CD4-positive, alpha-beta memory T cell (primary cell): Measurements from ENCODE around the gene EPHA8. TPM values are rescaled to one million over a fixed set of nuclear protein-coding genes. Genes with fewer than 3 reads are reported as not detected.

Experiments
- CTCF ChIA-PET: fragments of 350-600 bp; sonication (Branson Sonifier 250); formaldehyde crosslinking; loops from one replicate; lab custom pipeline; 2021; ENCODE audit warnings: inconsistent platforms; ENCODE audit not compliant: partially characterized antibody; lab: Charles Lee
- POLR2A ChIA-PET: fragments of 350-600 bp; sonication (Branson Sonifier 250); formaldehyde crosslinking; loops from one replicate; lab custom pipeline; 2021; ENCODE audit not compliant: partially characterized antibody; lab: Charles Lee
- DNase-seq, 5 donors: peaks; one replicate each; pipeline versions ENCODE4 v3.0.0 to v3.0.0-alpha.2; 2020 to 2022; ENCODE audit warnings: mixed read lengths in 1 of 5
- H3K27ac ChIP-seq: one replicate; pipeline ENCODE4 v1.7.0; 2013; ENCODE audit warnings: low read depth, low read length
- H3K27me3 ChIP-seq: 2 replicates; pipeline ENCODE4 v1.7.0; 2013; ENCODE audit warnings: mild to moderate bottlenecking, low read length, moderate library complexity; ENCODE audit not compliant: insufficient read depth
- H3K36me3 ChIP-seq: 2 replicates; pipeline ENCODE4 v1.7.0; 2013; ENCODE audit warnings: mild to moderate bottlenecking, low read length, moderate library complexity; ENCODE audit not compliant: insufficient read depth
- H3K4me1 ChIP-seq: 2 replicates; pipeline ENCODE4 v1.7.0; 2013; ENCODE audit warnings: mild to moderate bottlenecking, low read length, moderate library complexity; ENCODE audit not compliant: insufficient read depth
- H3K4me3 ChIP-seq, 2 donors: one replicate each; pipeline ENCODE4 v1.7.0; 2013; ENCODE audit warnings: low read length in 2 of 2, mild to moderate bottlenecking in 1 of 2
- H3K9me3 ChIP-seq, 2 donors: one replicate each; pipeline ENCODE4 v1.7.0; 2013; ENCODE audit warnings: low read length in 2 of 2, control low read depth in 1 of 2; ENCODE audit not compliant: control insufficient read depth in 1 of 2
- H3K27ac Mint-ChIP-seq, 7 donors: one replicate each; pipeline ENCODE4 v1.8.0; 2020 to 2021; ENCODE audit warnings: mixed read lengths in 7 of 7, mild to moderate bottlenecking in 6 of 7, inconsistent platforms in 3 of 7, moderate library complexity in 3 of 7
- H3K27me3 Mint-ChIP-seq, 2 donors: one replicate each; pipeline ENCODE4 v1.8.0; 2020 to 2021; ENCODE audit warnings: mixed read lengths in 2 of 2
- H3K36me3 Mint-ChIP-seq, 2 donors: one replicate each; pipeline ENCODE4 v1.8.0; 2020 to 2021; ENCODE audit warnings: mixed read lengths in 2 of 2, inconsistent platforms in 1 of 2, mild to moderate bottlenecking in 1 of 2
- H3K4me1 Mint-ChIP-seq, 4 donors: one replicate each; pipeline ENCODE4 v1.8.0; 2020 to 2021; ENCODE audit warnings: mixed read lengths in 4 of 4, mild to moderate bottlenecking in 1 of 4
- H3K4me3 Mint-ChIP-seq, 8 donors: one replicate each; pipeline ENCODE4 v1.8.0; 2020 to 2021; ENCODE audit warnings: mixed read lengths in 8 of 8, mild to moderate bottlenecking in 7 of 8, moderate library complexity in 6 of 8, inconsistent platforms in 3 of 8
- H3K9me3 Mint-ChIP-seq, 8 donors: one replicate each; pipeline ENCODE4 v1.8.0; 2020 to 2021; ENCODE audit warnings: mixed read lengths in 8 of 8, mild to moderate bottlenecking in 5 of 8, inconsistent platforms in 3 of 8, moderate library complexity in 1 of 8
- intact Hi-C: fragments of 100-400 bp; cut with micrococcal nuclease; formaldehyde crosslinking; loops from one replicate; pipeline ENCODE4 v1.15.1; 2023
- polyA plus RNA-seq, 2 donors: library from polyadenylated mRNA; unstranded; fragments of 300-500 nt; fragmentation: Illumina TruSeq; gene quantifications; one replicate each; pipeline ENCODE4 v1.2.3, GENCODE V29; 2021
- total RNA-seq, 2 experiments: library from RNA; stranded (reverse); gene quantifications; one replicate each; pipeline ENCODE4 v1.2.3, GENCODE V29; 2021

Gene EPHA8
- total and polyA plus RNA-seq, 4 experiments from 2014 or later, result not detected

DNA sequence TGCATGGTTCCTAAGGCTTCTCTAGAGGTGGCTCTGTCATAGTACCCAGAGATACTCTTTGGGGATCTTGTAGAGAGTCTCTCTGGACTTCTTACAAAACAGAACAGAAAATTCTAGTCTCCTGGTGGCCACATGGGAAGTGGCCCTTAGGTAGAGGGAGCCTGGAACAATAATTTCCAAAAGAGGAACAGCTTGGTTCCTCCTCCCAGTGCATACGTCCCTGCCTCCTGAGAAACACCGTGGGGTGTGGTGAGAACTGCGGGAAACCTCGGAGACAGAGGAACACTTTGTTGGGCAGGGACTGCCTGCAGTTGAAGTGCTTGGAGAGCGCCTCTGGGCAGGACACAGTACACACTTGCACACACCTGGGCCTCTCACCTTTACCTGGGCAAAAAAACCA, 38.8 kb upstream of the EPHA8 start:
- H3K9me3 ChIP-seq, result no peaks in the 10 kb centered on the region
- Mint-ChIP-seq H3K9me3 (no peaks in the 10 kb centered on the region), H3K27me3 (no peaks in the 10 kb centered on the region), H3K36me3 (peaks cover 78 to 85% of the 10 kb centered on the region in 2 donors), H3K4me3 (no peak overlapping the region), H3K4me1 (no peaks in the 10 kb centered on the region), H3K27ac (no peak overlapping the region)
- DNase-seq, result no peak
- H3K27me3 ChIP-seq, result no peaks in the 10 kb centered on the region
- H3K4me1 ChIP-seq, result no peaks in the 10 kb centered on the region
- POLR2A ChIA-PET, result no interaction called here
- intact Hi-C loops, result no loop called here
- no peak overlapping the region for H3K4me3 ChIP-seq
- CTCF ChIA-PET, result no interaction called here
- H3K36me3 ChIP-seq, result peaks cover 57% of the 10 kb centered on the region
- no peak overlapping the region for H3K27ac ChIP-seq

DNA sequence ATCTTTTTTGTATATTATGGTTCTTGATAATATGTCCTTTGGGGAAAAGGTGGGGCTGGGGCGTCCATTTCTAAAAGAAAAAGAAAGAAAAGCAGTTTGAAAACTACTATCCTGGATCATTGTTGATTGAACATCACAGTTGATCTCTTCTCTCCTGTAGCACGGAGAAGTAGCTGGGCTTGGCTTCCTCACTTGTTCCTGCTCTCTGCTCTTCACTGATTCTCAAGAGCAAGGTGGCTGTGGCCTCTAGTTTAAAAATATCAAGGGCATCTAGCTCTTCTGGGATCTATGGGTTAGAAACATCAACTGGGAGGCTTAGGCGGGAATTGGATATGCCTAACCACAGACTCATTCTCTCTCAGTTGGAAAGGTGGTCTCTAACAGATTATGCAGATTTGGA, 38.1 kb upstream of the EPHA8 start:
- ChIA-PET POLR2A (no interaction called here), CTCF (no interaction called here)
- DNase-seq, result no peak
- intact Hi-C loops, result no loop called here
- Mint-ChIP-seq H3K4me3 (no peak overlapping the region), H3K27me3 (no peaks in the 10 kb centered on the region), H3K4me1 (no peaks in the 10 kb centered on the region), H3K9me3 (no peaks in the 10 kb centered on the region), H3K36me3 (peaks cover 78 to 82% of the 10 kb centered on the region in 2 donors), H3K27ac (peak overlapping the region in 1 of 7 donors; percentile 59)
- Histone ChIP-seq H3K36me3 (peaks cover 54% of the 10 kb centered on the region), H3K27me3 (no peaks in the 10 kb centered on the region), H3K4me3 (no peak overlapping the region), H3K27ac (no peak overlapping the region), H3K4me1 (no peaks in the 10 kb centered on the region), H3K9me3 (no peaks in the 10 kb centered on the region)

DNA sequence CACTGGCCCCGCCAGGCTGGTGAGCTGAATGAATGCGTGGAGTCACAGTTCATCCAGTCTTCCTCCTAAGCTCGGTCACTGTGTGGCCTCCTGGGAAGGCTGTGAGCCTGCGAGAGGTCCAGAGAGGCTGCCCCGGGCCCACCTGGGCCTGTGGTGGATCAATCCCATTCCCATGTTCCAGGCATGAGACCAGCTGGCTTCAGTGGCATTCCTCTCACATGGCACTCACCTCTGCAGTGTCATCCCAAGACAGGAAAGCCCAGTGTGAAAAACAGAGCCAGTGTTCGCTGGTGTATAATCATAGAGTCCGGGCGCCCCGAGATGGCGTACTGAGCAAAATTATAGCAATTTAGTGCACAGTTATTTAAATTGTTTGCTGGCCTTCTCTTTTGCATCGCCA, 37.6 kb upstream of the EPHA8 start:
- no peak overlapping the region for H3K27ac ChIP-seq
- no peak overlapping the region for H3K4me3 ChIP-seq
- no peaks in the 10 kb centered on the region for H3K9me3 ChIP-seq
- H3K36me3 ChIP-seq, result peaks cover 51% of the 10 kb centered on the region
- Mint-ChIP-seq H3K27ac (peak overlapping the region in 1 of 7 donors; percentile 59), H3K9me3 (no peaks in the 10 kb centered on the region), H3K4me3 (no peak overlapping the region), H3K36me3 (peaks cover 74 to 78% of the 10 kb centered on the region in 2 donors), H3K4me1 (no peaks in the 10 kb centered on the region), H3K27me3 (no peaks in the 10 kb centered on the region)
- POLR2A ChIA-PET, result no interaction called here
- DNase-seq, result no peak
- no peaks in the 10 kb centered on the region for H3K27me3 ChIP-seq
- H3K4me1 ChIP-seq, result no peaks in the 10 kb centered on the region
- CTCF ChIA-PET, result no interaction called here
- intact Hi-C loops, result no loop called here

DNA sequence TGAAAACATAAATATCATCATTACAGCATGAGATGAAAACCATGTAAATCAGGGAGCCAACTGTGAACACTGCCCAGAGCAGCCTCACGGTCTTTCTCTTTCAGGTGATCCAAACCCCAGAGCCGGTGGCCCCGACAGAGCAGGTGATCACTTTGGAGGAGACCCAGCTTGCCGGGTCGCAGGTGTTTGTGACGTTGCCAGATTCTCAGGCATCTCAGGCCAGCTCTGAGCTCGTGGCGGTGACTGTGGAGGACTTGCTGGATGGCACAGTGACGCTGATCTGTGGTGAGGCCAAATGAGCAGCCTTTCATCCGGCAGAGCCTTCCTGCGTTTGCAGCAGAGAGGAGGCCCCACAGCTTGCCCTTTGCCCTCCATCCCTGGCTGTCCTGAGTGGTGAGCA, 37.2 kb upstream of the EPHA8 start:
- POLR2A ChIA-PET, result no interaction called here
- no peak overlapping the region for H3K4me3 ChIP-seq
- no peak for DNase-seq
- no peak overlapping the region for H3K27ac Mint-ChIP-seq
- no peaks in the 10 kb centered on the region for H3K27me3 Mint-ChIP-seq
- H3K27me3 ChIP-seq, result no peaks in the 10 kb centered on the region
- CTCF ChIA-PET, result no interaction called here
- no peaks in the 10 kb centered on the region for H3K9me3 ChIP-seq
- H3K9me3 Mint-ChIP-seq, result no peaks in the 10 kb centered on the region
- intact Hi-C loops, result no loop called here
- peaks cover 46% of the 10 kb centered on the region for H3K36me3 ChIP-seq
- H3K4me3 Mint-ChIP-seq, result no peak overlapping the region
- H3K4me1 Mint-ChIP-seq, result no peaks in the 10 kb centered on the region
- H3K4me1 ChIP-seq, result no peaks in the 10 kb centered on the region
- peaks cover 71 to 75% of the 10 kb centered on the region in 2 donors for H3K36me3 Mint-ChIP-seq
- no peak overlapping the region for H3K27ac ChIP-seq

DNA sequence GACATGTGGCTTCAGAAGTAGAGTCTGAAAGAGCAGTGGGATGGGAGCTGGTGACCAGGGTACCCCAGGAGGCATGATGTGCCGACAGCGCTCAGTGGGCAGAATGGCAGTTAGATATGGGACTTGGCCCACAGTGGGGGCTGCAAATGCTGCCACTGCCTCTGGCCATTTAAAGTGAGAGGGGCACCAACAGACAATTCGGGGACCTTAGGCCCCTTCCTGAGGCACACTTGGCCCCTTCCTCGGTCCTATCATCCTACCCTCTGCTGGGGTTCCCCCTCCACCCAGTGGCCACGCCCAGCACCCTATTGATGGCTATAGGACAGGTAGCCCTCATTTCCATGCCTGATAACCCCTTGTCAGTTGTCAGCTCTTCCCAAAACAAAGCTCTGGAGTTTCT, 36.6 kb upstream of the EPHA8 start:
- Mint-ChIP-seq H3K27me3 (no peaks in the 10 kb centered on the region), H3K36me3 (peaks cover 66 to 71% of the 10 kb centered on the region in 2 donors), H3K4me3 (no peak overlapping the region), H3K9me3 (no peaks in the 10 kb centered on the region), H3K4me1 (no peaks in the 10 kb centered on the region), H3K27ac (no peak overlapping the region)
- ChIA-PET CTCF (no interaction called here), POLR2A (no interaction called here)
- intact Hi-C loops, result no loop called here
- H3K9me3 ChIP-seq, result no peaks in the 10 kb centered on the region
- no peaks in the 10 kb centered on the region for H3K4me1 ChIP-seq
- H3K36me3 ChIP-seq, result peaks cover 41% of the 10 kb centered on the region
- no peak for DNase-seq
- H3K4me3 ChIP-seq, result no peak overlapping the region
- H3K27me3 ChIP-seq, result no peaks in the 10 kb centered on the region
- no peak overlapping the region for H3K27ac ChIP-seq

DNA sequence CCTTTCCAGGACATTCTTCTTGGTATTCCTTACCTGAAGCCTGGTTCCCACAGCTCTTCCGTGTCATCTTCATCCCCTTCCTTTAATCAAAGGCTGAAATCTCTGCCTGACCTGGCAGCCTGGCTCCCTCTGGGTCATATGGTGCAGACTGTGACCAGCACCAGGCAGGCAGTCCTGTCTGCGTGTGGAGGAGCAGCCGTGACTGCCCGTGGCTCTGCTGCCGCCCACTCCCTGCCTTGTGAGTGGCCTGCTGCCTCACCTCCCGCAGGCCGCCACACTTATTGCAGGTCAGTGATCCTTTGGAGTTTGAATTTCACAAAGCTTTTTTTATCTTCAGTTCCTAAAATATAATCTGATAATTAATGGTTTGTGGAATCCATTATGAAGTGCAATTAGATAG, 36.2 kb upstream of the EPHA8 start:
- Mint-ChIP-seq H3K36me3 (peaks cover 66 to 71% of the 10 kb centered on the region in 2 donors), H3K27ac (no peak overlapping the region)
- POLR2A ChIA-PET, result no interaction called here

DNA sequence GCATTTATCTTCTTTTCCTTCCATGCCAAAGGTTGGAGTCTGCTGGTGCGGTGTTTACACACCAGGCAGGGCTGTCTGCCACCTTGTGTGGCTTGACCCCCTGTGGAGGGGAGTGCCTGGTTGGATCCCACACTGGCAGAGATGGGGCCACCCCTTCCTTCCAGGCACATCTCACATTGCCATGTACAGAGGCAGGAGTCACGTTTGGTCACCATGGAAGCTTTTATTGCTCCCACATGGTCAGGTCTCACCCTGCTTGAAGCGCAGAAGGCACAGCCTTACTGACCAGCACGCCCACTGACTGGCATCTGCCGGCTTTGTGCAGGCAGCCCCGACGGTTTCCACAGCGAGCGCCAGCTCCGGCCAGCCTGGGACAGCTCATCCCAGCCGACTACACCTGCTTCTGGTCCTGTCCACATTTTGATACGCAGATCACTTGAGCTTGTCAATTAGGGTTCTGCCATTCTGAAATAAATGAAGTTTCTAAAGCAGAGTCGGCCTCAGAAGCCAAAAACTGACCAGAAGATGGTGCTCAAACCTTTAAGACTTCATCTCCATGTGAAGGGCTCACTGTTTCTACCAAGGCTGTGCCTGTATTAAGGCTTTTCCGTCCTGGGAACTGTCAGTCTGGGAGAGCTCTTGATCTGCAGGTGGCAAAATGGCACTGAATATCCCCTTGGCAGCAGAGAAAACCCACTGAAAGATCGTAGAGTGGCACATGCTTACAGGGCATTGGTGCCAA, 35.6 kb upstream of the EPHA8 start:
- H3K4me1 Mint-ChIP-seq, result no peaks in the 10 kb centered on the region
- peaks cover 62 to 67% of the 10 kb centered on the region in 2 donors for H3K36me3 Mint-ChIP-seq
- no peak for DNase-seq
- H3K4me3 Mint-ChIP-seq, result no peak overlapping the region
- H3K4me3 ChIP-seq, result no peak overlapping the region
- H3K27me3 ChIP-seq, result no peaks in the 10 kb centered on the region
- ChIA-PET CTCF (interaction anchor here (0.9 kb wide), 1 partner anchor 114 kb away, joined by 3 read pairs; no protein-coding TSS in a partner anchor), POLR2A (no interaction called here)
- H3K27me3 Mint-ChIP-seq, result no peaks in the 10 kb centered on the region
- no peaks in the 10 kb centered on the region for H3K9me3 Mint-ChIP-seq
- H3K4me1 ChIP-seq, result no peaks in the 10 kb centered on the region
- intact Hi-C loops, result no loop called here
- H3K27ac Mint-ChIP-seq, result no peak overlapping the region
- no peak overlapping the region for H3K27ac ChIP-seq
- no peaks in the 10 kb centered on the region for H3K9me3 ChIP-seq
- H3K36me3 ChIP-seq, result peaks cover 34% of the 10 kb centered on the region

More for the DNA sequence above, 36.2 kb upstream of the EPHA8 start:
- DNase-seq, result no peak
- Mint-ChIP-seq H3K4me3 (no peak overlapping the region), H3K9me3 (no peaks in the 10 kb centered on the region), H3K27me3 (no peaks in the 10 kb centered on the region), H3K4me1 (no peaks in the 10 kb centered on the region)
- intact Hi-C loops, result no loop called here
- H3K4me1 ChIP-seq, result no peaks in the 10 kb centered on the region
- CTCF ChIA-PET, result interaction anchor here (0.9 kb wide), 1 partner anchor 115 kb away, joined by 3 read pairs; no protein-coding TSS in a partner anchor
- no peak overlapping the region for H3K4me3 ChIP-seq
- no peaks in the 10 kb centered on the region for H3K27me3 ChIP-seq
- H3K36me3 ChIP-seq, result peaks cover 36% of the 10 kb centered on the region
- no peaks in the 10 kb centered on the region for H3K9me3 ChIP-seq
- H3K27ac ChIP-seq, result no peak overlapping the region
